Peyer's patch (tissue), 4 donors: ENCODE results near the gene FAT1.

Source experiments
- CTCF ChIP-seq, 6 experiments: fragments of 450-650 bp in 4 of 6; fragments of 200-600 bp in 2 of 6; sonication (generic) in 1 of 6; IDR thresholded peaks; one replicate each; pipeline ENCODE4 v1.5.1; 2017 to 2019; ENCODE audit warnings: antibody characterized with exemption in 6 of 6, mild to moderate bottlenecking in 3 of 6, moderate library complexity in 1 of 6
- POLR2A ChIP-seq, 2 donors: fragments of 450-650 bp; IDR thresholded peaks; one replicate each; pipeline ENCODE4 v1.5.1; 2017; ENCODE audit warnings: antibody characterized with exemption in 2 of 2, mild to moderate bottlenecking in 2 of 2, moderate library complexity in 2 of 2

- TF ChIP-seq CTCF (IDR thresholded peaks at IDR 0.05) = peak in 3 of 6 experiments; percentile 3 to 32 (median 18)
- TF ChIP-seq POLR2A (IDR thresholded peaks at IDR 0.05) = no peak
Observed at GRCh38 chr4:186554539-186554913, 169.1 kb downstream of the FAT1 start.
